SK-N-SH treated with all-trans-retinoic acid at 6 μM for 48 hours (cell line): Measurements from ENCODE around the gene ARMC2.

Source experiments
- ATAC-seq: fragments of 200-7000 bp; cut with Tn5 transposase; 3 replicates; pipeline ENCODE4 v1.9.1; 2020; ENCODE audit warnings: mild to moderate bottlenecking, moderate library complexity
- ARNTL ChIP-seq: fragments of 450-650 bp; formaldehyde crosslinking; IDR thresholded peaks from 2 replicates; pipeline ENCODE4 v1.5.0; 2020; ENCODE audit warnings: low read depth, mild to moderate bottlenecking, moderate library complexity, borderline replicate concordance
- BACH2 ChIP-seq: fragments of 250-450 bp; sonication (Bioruptor Pico); IDR thresholded peaks from 2 replicates; pipeline ENCODE4 v1.9.0; 2021; ENCODE audit warnings: mild to moderate bottlenecking, borderline replicate concordance
- CSDC2 ChIP-seq: fragments of 250-450 bp; sonication (Bioruptor Pico); IDR thresholded peaks from 2 replicates; pipeline ENCODE4 v1.5.0; 2020; ENCODE audit warnings: mild to moderate bottlenecking, moderate library complexity
- ESRRG ChIP-seq: fragments of 250-450 bp; sonication (Bioruptor Pico); IDR thresholded peaks from 2 replicates; pipeline ENCODE4 v1.6.1; 2021; ENCODE audit warnings: mild to moderate bottlenecking
- GLIS3 ChIP-seq: fragments of 250-450 bp; sonication (Bioruptor Pico); IDR thresholded peaks from 2 replicates; pipeline ENCODE4 v1.5.0; 2020; ENCODE audit warnings: mild to moderate bottlenecking, moderate library complexity
- ISL1 ChIP-seq: fragments of 250-450 bp; sonication (Bioruptor Pico); IDR thresholded peaks from 2 replicates; pipeline ENCODE4 v2.1.2; 2022; ENCODE audit warnings: mild to moderate bottlenecking, moderate library complexity
- PPARA ChIP-seq: fragments of 250-450 bp; sonication (Bioruptor Pico); IDR thresholded peaks from 2 replicates; pipeline ENCODE4 v1.5.0; 2020; ENCODE audit warnings: mild to moderate bottlenecking, borderline replicate concordance
- TCF4 ChIP-seq: fragments of 250-450 bp; sonication (Bioruptor Pico); IDR thresholded peaks from 2 replicates; pipeline ENCODE4 v1.8.0; 2021; ENCODE audit warnings: mild to moderate bottlenecking, moderate library complexity, borderline replicate concordance
- ZC3H10 ChIP-seq: fragments of 250-450 bp; sonication (Bioruptor Pico); IDR thresholded peaks from 2 replicates; pipeline ENCODE4 v1.5.1; 2021; ENCODE audit warnings: mild to moderate bottlenecking, moderate library complexity
- ZFP3 ChIP-seq: fragments of 250-450 bp; sonication (Bioruptor Pico); IDR thresholded peaks from 2 replicates; pipeline ENCODE4 v1.5.0; 2020; ENCODE audit warnings: mild to moderate bottlenecking, moderate library complexity
- ZFP30 ChIP-seq: fragments of 450-650 bp; formaldehyde crosslinking; IDR thresholded peaks from 2 replicates; pipeline ENCODE4 v1.5.0; 2022; ENCODE audit warnings: mild to moderate bottlenecking, moderate library complexity
- ZNF565 ChIP-seq: fragments of 450-650 bp; formaldehyde crosslinking; conservative IDR thresholded peaks from 2 replicates; pipeline ENCODE4 v1.5.0; 2020; ENCODE audit warnings: low read depth, mild to moderate bottlenecking, moderate library complexity
- TF ChIP-seq, protein P1 (sequence below): fragments of 250-450 bp; sonication (Bioruptor Pico); IDR thresholded peaks from 2 replicates; pipeline ENCODE4 v1.5.0; 2020; ENCODE audit warnings: mild to moderate bottlenecking, moderate library complexity
- TF ChIP-seq, protein P2 (sequence below): fragments of 250-450 bp; sonication (Bioruptor Pico); IDR thresholded peaks from 2 replicates; pipeline ENCODE4 v1.5.1; 2021; ENCODE audit warnings: mild to moderate bottlenecking, moderate library complexity
- TF ChIP-seq, protein P3 (sequence below): fragments of 250-450 bp; sonication (Bioruptor Pico); IDR thresholded peaks from 2 replicates; pipeline ENCODE4 v1.8.0; 2020; ENCODE audit warnings: mild to moderate bottlenecking, moderate library complexity, borderline replicate concordance
- TF ChIP-seq, protein P4 (sequence below): fragments of 250-450 bp; sonication (Bioruptor Pico); IDR thresholded peaks from 2 replicates; pipeline ENCODE4 v1.5.1; 2020; ENCODE audit warnings: low read depth, mild to moderate bottlenecking, moderate library complexity

The ARMC2 gene

DNA sequence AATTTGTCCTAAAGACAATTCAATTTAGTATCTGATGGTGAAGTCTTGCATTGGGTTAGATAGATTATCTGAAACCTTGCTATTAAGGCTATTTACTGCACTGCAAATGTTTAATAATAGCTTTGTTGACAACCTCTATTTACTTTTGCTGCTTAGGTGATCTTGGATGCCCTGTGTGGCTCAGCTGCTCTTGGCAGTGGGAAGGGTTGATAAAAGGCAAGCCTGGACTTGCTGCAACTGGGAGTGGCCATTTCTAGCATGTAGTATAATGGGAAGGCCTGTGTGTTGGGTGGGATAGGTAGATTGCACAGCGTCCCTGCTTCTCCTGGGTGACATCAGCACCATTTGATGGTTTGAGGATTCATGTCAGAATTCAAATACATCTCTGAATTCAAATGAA lies 49.1 kb downstream of the ARMC2 start:
- TF ChIP-seq, protein P1, sequence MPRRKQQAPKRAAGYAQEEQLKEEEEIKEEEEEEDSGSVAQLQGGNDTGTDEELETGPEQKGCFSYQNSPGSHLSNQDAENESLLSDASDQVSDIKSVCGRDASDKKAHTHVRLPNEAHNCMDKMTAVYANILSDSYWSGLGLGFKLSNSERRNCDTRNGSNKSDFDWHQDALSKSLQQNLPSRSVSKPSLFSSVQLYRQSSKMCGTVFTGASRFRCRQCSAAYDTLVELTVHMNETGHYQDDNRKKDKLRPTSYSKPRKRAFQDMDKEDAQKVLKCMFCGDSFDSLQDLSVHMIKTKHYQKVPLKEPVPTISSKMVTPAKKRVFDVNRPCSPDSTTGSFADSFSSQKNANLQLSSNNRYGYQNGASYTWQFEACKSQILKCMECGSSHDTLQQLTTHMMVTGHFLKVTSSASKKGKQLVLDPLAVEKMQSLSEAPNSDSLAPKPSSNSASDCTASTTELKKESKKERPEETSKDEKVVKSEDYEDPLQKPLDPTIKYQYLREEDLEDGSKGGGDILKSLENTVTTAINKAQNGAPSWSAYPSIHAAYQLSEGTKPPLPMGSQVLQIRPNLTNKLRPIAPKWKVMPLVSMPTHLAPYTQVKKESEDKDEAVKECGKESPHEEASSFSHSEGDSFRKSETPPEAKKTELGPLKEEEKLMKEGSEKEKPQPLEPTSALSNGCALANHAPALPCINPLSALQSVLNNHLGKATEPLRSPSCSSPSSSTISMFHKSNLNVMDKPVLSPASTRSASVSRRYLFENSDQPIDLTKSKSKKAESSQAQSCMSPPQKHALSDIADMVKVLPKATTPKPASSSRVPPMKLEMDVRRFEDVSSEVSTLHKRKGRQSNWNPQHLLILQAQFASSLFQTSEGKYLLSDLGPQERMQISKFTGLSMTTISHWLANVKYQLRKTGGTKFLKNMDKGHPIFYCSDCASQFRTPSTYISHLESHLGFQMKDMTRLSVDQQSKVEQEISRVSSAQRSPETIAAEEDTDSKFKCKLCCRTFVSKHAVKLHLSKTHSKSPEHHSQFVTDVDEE (CRISPR knock-in tag), result no peak
- TF ChIP-seq ZFP30, result no peak
- TF ChIP-seq, protein P2, sequence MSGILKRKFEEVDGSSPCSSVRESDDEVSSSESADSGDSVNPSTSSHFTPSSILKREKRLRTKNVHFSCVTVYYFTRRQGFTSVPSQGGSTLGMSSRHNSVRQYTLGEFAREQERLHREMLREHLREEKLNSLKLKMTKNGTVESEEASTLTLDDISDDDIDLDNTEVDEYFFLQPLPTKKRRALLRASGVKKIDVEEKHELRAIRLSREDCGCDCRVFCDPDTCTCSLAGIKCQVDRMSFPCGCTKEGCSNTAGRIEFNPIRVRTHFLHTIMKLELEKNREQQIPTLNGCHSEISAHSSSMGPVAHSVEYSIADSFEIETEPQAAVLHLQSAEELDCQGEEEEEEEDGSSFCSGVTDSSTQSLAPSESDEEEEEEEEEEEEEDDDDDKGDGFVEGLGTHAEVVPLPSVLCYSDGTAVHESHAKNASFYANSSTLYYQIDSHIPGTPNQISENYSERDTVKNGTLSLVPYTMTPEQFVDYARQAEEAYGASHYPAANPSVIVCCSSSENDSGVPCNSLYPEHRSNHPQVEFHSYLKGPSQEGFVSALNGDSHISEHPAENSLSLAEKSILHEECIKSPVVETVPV, result no peak
- TF ChIP-seq CSDC2 (CRISPR knock-in tag), result no peak
- TF ChIP-seq GLIS3 (CRISPR knock-in tag), result no peak
- TF ChIP-seq, protein P3, sequence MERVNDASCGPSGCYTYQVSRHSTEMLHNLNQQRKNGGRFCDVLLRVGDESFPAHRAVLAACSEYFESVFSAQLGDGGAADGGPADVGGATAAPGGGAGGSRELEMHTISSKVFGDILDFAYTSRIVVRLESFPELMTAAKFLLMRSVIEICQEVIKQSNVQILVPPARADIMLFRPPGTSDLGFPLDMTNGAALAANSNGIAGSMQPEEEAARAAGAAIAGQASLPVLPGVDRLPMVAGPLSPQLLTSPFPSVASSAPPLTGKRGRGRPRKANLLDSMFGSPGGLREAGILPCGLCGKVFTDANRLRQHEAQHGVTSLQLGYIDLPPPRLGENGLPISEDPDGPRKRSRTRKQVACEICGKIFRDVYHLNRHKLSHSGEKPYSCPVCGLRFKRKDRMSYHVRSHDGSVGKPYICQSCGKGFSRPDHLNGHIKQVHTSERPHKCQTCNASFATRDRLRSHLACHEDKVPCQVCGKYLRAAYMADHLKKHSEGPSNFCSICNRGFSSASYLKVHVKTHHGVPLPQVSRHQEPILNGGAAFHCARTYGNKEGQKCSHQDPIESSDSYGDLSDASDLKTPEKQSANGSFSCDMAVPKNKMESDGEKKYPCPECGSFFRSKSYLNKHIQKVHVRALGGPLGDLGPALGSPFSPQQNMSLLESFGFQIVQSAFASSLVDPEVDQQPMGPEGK, result no peak
- TF ChIP-seq TCF4 (CRISPR knock-in tag), result no peak
- peak; percentile 46; the same call in 2 of the 3 replicates for ATAC-seq

DNA sequence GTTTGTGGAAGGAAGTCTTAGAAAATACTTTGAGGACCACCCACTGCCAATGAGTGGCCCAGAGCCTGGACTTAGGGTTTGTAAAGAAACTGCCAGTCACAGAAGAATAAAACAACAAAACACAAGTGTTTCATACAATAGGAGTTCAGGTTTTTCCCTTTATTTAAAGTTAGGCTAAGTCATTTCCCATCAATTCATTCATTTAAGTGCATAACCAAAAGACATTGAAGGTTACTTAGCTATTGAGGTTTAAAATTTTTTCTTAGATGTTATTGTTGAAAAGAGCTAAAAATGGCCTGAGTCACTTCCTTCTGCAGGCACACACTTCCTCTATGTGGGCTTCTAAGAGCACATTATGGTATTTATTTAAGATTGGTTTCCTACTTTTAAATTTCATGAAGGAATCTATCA lies 54.2 kb downstream of the ARMC2 start:
- no peak for TF ChIP-seq ZFP3 (CRISPR knock-in tag)
- no peak for TF ChIP-seq TCF4 (CRISPR knock-in tag)
- no peak for TF ChIP-seq CSDC2 (CRISPR knock-in tag)
- TF ChIP-seq ISL1 (CRISPR knock-in tag), result peak; percentile 59; the same call in 1 of the 2 replicates
- peak; percentile 53 for ATAC-seq

DNA sequence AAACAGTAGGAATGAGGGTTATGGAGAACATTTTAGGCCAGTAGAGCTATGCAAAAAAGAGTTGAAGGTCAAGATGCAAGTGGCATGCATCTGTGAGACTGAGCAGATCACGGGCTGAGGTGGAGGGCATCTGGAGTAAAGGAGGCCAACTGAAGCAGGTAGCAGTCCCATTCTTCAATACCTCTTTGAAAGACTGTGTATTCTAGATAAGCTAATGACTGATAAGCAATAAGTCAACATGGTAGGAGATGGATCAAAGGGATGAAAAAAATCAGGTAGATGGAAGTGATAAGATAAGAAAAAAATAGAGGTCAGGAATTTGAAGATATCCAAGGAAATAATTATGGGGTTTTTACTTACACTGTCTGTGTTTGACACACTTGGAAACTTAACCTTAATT lies 55.6 kb downstream of the ARMC2 start:
- ATAC-seq, result no peak
- TF ChIP-seq BACH2 (CRISPR knock-in tag) (no peak), ARNTL (CRISPR knock-in tag) (no peak), ZC3H10 (CRISPR knock-in tag) (no peak), CSDC2 (CRISPR knock-in tag) (no peak), PPARA (CRISPR knock-in tag) (no peak), ZNF565 (CRISPR knock-in tag) (no peak), ESRRG (CRISPR knock-in tag) (no peak)
- TF ChIP-seq, protein P4, sequence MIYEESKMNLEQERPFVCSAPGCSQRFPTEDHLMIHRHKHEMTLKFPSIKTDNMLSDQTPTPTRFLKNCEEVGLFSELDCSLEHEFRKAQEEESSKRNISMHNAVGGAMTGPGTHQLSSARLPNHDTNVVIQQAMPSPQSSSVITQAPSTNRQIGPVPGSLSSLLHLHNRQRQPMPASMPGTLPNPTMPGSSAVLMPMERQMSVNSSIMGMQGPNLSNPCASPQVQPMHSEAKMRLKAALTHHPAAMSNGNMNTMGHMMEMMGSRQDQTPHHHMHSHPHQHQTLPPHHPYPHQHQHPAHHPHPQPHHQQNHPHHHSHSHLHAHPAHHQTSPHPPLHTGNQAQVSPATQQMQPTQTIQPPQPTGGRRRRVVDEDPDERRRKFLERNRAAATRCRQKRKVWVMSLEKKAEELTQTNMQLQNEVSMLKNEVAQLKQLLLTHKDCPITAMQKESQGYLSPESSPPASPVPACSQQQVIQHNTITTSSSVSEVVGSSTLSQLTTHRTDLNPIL (CRISPR knock-in tag), result no peak
- TF ChIP-seq, protein P1 (CRISPR knock-in tag), result no peak
- TF ChIP-seq, protein P3, result no peak
- TF ChIP-seq, all 23 proteins: peak for 0
